GM18526 (cell line): Measurements from ENCODE around the gene PKMYT1.

ENCODE experiments used
- POLR2A ChIP-seq: IDR thresholded peaks from 3 replicates; pipeline ENCODE4 v1.6.1; 2011; ENCODE audit not compliant: insufficient read length; ENCODE audit errors: extremely low read depth

Gene PKMYT1

GRCh38 chr16:3008690-3009037, 28.4 kb upstream of the PKMYT1 start:
- TF ChIP-seq POLR2A = no peak

DNA sequence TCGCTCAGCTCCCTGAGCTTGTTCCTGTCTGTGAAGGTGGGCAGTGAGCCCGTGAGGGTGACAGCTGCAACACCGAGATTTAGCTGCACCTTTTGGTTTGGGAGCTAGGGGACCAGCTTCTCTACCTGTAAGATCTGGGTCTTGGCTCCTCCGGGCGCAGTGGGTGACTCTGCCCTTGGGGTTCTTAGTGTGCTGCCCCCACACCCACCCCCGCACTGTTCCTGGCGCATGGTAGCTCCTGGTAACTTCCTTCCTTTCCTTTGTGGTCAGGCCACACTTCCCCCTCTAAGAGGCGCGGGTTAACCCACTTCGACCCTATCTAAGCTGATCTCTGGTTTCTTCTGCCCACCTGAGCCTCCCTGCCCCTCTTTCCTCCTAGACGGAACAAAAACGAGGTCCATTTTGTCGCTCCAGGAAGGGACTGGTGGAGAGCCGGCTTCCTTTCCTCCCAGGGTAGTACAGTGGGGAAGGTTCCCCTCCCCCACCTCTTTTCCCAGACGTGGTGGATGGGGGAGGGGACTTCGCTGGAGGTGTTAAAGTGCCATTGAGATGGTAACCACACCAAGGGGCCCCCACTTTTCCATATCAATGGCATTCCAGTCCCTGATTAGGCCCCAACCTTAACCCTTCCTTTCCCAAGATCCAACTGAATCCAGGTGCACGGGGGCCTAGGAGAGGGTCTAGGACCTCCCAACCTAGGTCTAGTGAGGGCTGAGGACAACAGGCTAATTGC, 27.9 kb upstream of the PKMYT1 start:
- no peak for TF ChIP-seq POLR2A

GRCh38 chr16:3007059-3007956, 27.1 kb upstream of the PKMYT1 start:
- no peak for TF ChIP-seq POLR2A

- TF ChIP-seq POLR2A = peak; percentile 15
Observed at GRCh38 chr16:3004781-3005284, 24.6 kb upstream of the PKMYT1 start.

- TF ChIP-seq POLR2A = no peak
Observed at GRCh38 chr16:3004319-3004718, 24.1 kb upstream of the PKMYT1 start.

DNA sequence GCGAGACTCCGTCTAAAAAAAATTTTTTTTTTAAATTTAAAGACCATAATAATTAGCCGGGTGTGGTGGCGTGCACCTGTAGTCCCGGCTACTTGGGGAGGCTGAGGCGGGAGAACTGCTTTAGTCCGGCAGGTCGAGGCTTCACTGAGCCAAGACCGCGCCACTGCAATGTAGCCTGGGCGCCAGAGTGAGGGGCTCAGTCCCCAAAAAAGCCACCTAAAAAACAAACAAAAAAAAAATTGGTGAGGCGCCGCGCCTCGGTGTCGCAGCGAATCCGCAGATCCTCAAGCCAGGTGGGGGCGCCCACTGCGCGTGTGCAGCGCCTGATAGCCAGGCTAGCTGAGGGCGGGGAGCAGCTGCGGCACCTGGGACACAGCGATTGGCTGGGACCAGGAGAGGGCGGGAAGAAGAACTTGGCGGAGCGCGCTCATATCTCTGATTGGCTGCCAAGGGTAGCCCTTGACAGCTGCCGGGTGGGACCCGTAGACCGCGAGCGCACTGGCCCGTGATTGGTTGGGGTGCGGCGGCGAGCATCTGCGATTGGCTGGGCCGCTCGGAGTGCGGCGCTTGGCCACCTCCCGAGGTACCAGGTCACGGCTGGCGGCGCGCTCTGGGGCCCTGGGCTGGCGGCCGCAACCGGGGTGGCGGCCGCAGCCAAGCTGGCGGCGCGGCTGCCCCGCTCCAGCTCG, 23.5 kb upstream of the PKMYT1 start:
- no peak for TF ChIP-seq POLR2A

DNA sequence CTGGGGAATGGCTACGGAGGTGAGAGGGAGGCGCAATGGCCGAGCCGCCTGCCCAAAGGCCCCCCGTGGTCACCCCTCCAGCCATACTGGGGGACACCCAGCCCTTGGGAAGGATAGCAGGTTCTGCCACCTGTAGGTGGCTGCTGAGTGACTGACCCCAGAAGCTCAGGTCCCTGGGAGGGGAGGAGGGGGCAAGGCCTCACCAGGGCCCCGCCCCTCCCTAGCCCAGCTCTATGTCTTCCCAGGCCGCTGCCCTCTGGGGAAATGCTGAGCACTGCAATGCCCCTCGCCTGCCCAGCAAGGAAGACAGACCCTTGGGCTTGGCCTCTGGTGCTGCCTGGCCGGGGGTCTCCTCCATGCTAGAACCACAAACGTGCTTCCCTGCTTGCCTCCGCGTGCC, 21.1 kb upstream of the PKMYT1 start:
- no peak for TF ChIP-seq POLR2A

GRCh38 chr16:3000540-3000939, 20.3 kb upstream of the PKMYT1 start:
- TF ChIP-seq POLR2A = no peak

DNA sequence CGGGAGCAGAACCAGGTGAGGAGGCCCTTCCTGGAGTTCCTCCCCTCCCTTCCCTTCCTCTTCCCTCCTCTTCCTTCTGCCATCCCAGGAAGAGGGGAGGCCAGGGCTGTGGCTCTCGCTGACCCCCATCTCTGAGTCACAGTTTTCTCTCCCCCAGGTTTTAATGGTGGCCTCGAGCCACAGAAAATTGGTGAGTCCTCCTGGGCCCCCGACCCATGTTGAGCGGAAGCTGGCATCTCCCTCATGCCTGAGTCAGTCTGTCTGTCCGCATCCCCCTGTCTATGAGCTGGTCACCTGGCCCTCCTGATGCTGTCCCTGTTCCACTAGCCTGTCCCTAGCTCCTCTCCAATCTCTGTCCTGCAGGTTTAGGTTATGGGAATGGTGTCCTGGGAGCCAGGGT, 19.7 kb upstream of the PKMYT1 start:
- no peak for TF ChIP-seq POLR2A

- no peak for TF ChIP-seq POLR2A
Observed at GRCh38 chr16:2996298-2996697, 16.1 kb upstream of the PKMYT1 start.

DNA sequence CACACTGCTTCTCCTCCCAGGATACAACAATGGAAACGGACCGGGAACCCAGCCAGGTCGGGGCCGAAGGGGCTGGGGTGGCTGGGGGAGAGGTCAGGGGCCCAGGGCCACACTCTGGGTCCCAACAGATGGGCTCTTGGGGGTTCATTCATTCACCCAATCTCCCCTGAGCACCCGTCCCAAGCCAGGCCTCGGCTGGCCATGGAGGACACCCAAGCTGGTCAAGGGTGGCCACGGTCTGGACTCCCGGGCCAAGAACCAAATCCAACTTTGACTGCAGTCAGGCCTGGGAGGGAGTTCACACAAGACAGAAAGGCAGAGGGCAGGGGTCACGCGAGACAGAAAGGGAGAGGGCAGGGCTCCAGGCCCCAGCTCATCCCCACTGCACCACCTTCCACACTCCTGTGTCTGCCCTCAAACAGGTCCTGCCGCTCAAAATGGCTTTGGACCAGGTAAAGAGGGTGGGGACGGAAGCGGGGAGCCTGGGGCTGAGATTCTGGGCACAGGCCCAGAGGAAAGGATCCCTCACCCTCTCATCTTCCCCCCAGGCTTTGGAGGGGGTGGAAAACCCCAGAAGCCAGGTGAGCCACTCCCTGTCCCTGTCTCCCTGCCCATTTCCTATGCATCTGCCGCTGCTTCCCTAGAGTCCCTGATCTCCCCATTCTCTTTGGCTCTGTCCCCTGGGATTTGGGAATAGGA, 12.3 kb upstream of the PKMYT1 start:
- TF ChIP-seq POLR2A = no peak

DNA sequence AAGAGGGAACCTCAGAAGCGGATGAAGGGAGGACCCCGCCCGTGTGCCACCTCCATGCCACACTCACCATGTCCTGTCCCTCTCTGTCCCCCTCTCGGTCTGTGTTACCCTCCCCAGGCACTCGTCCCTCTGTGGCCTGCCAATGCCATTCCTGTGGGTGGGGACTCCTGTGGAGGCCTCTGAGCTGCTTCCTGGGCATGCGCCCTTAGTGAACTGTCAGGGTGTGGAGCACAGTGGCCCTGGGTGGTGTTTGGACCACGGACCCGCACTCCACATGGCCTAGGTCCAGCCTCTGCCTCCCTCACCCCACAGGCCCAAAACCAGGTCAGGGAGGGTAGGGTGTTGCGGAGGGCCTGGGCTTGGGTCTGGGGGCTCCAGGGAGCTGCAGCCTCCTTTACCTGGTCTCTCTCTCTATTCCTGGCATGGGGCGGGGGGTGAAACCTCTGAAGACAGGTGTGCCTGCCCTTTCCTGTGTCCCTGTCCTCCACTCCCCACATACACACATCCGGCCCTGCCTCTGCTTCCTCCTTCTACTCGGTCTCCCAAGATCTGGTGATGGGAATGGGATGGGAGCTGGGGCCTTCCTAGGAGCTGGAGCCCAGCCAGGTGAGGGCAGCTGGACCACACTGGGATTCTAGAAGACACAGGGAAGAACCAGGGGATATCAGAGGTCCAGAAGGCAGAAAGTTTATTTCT, 11.5 kb upstream of the PKMYT1 start:
- TF ChIP-seq POLR2A = no peak

DNA sequence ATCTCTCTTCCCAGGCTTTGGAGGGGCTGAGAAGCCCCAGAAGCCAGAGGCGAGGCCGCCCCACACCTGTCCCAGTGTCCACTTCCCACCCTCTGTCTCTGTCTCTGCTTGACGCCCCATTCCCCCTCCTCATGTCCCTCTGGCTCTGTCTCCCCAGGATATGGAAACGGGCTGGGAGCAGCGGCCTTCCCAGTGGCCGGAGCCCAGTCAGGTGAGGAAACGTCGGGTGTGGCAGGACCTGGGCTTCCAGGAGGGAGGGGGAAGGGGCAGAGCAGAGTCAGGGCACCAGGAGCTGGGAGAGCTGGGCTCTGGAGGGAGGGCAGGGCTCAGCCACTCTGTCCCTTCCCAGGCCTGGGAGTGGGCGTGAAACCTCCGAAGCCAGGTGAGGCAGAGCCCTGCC, 10.6 kb upstream of the PKMYT1 start:
- TF ChIP-seq POLR2A = no peak

DNA sequence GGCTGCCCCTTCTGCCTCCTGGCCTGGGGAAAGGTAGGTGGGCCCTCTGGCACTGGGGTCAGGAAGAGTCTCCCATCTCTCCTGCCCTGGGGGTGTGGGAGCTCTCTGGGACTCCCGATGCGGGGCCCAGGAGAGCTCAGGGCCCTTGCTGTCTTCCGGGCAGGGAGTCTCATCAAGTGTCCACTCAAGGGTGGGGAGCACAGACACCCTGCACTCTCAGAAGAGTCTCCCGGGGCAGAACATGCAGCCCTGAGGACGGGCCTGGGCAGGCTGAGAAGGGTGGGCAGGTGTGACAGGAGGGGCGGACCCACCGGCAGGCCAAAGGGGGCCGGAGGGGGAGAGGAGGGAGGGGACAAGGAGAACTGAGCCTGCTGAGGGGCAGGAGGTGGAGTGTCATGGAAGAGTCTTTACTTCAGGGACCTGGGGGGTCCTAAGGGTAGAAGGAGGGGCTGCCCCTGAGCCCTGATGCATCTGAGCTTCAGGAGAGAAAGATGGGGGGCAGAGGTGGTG, 8.4 kb upstream of the PKMYT1 start:
- no peak for TF ChIP-seq POLR2A
